H1 (cell line): Measurements from ENCODE around the gene PRKN. TPM values are rescaled to one million over a fixed set of nuclear protein-coding genes. Genes with fewer than 3 reads are reported as not detected.

Experiments
- CTCF ChIA-PET: fragments of 300-600 bp; sonication (Branson Sonifier 250); formaldehyde crosslinking; loops from one replicate; lab custom pipeline; 2021; ENCODE audit not compliant: partially characterized antibody; lab: Charles Lee
- POLR2A ChIA-PET: fragments of 300-600 bp; sonication (Branson Sonifier 250); formaldehyde crosslinking; loops from one replicate; lab custom pipeline; 2021; ENCODE audit warnings: inconsistent platforms; ENCODE audit not compliant: partially characterized antibody; lab: Charles Lee
- DNase-seq, 2 experiments: peaks; one replicate each; pipeline versions ENCODE4 v3.0.0 to v3.0.0-alpha.2; 2010 to 2022; ENCODE audit warnings: low spot score in 2 of 2, low read depth in 1 of 2, mixed read lengths in 1 of 2
- FAIRE-seq: peaks from 2 replicates; lab custom pipeline; 2011; peaks lifted over from hg19 to GRCh38; lab: Jason Lieb, UNC
- H2AFZ ChIP-seq: 2 replicates; pipeline ENCODE4 v1.8.1; 2012; ENCODE audit warnings: low read length, inconsistent platforms
- H2AK5ac ChIP-seq: 2 replicates; pipeline ENCODE4 v1.6.1; 2013; ENCODE audit warnings: low read depth, low read length
- H2BK120ac ChIP-seq: replicated peaks from 2 replicates; pipeline ENCODE3; 2013; ENCODE audit warnings: low read depth, low read length, inconsistent platforms
- H2BK12ac ChIP-seq: 2 replicates; pipeline ENCODE4 v1.6.1; 2013; ENCODE audit warnings: low read depth, low read length
- H2BK15ac ChIP-seq: 2 replicates; pipeline ENCODE4 v1.6.1; 2013; ENCODE audit warnings: low read length
- H2BK20ac ChIP-seq: 2 replicates; pipeline ENCODE4 v1.6.1; 2013; ENCODE audit warnings: low read length
- H2BK5ac ChIP-seq: 2 replicates; pipeline ENCODE4 v1.6.1; 2013; ENCODE audit warnings: low read depth, low read length
- H3K14ac ChIP-seq: 2 replicates; pipeline ENCODE4 v1.6.1; 2013; ENCODE audit warnings: inconsistent platforms; ENCODE audit not compliant: insufficient read length
- H3K18ac ChIP-seq: 2 replicates; pipeline ENCODE4 v1.6.1; 2013; ENCODE audit warnings: low read length; ENCODE audit errors: extremely low read depth
- H3K23ac ChIP-seq: 2 replicates; pipeline ENCODE4 v1.6.1; 2013; ENCODE audit warnings: inconsistent platforms; ENCODE audit not compliant: insufficient read length
- H3K23me2 ChIP-seq: 2 replicates; pipeline ENCODE4 v1.6.1; 2013; ENCODE audit warnings: low read depth, low read length
- H3K27ac ChIP-seq: 2 replicates; pipeline ENCODE4 v1.6.1; 2011; ENCODE audit warnings: low read depth, low read length, inconsistent platforms
- H3K27me3 ChIP-seq, 4 experiments: replicated peaks in 1 of 4; 1 replicate in 1 of 4; 2 replicates in 3 of 4; pipeline versions ENCODE4 v1.6.1 to v1.8.1; 2011 to 2013; ENCODE audit warnings: low read length in 3 of 4, mild to moderate bottlenecking in 3 of 4, inconsistent platforms in 2 of 4, mixed read lengths in 2 of 4, moderate library complexity in 1 of 4; ENCODE audit not compliant: control insufficient read depth in 3 of 4, insufficient read depth in 3 of 4; ENCODE audit errors: extremely low read depth in 1 of 4
- H3K36me3 ChIP-seq, 4 experiments: 2 replicates each; pipeline versions ENCODE4 v1.6.1 to v1.8.1; 2011 to 2013; ENCODE audit warnings: mild to moderate bottlenecking in 4 of 4, low read length in 3 of 4, moderate library complexity in 2 of 4, control low read depth in 1 of 4, inconsistent platforms in 1 of 4; ENCODE audit not compliant: insufficient read depth in 4 of 4, control insufficient read depth in 2 of 4
- H3K4ac ChIP-seq: replicated peaks from 2 replicates; pipeline ENCODE3; 2013; ENCODE audit warnings: low read length, low read depth, mixed read lengths, inconsistent platforms; ENCODE audit not compliant: insufficient read length
- H3K4me1 ChIP-seq, 4 experiments: replicated peaks in 1 of 4; 1 replicate in 1 of 4; 2 replicates in 3 of 4; pipeline versions ENCODE4 v1.6.1 to v1.8.1; 2011 to 2013; ENCODE audit warnings: low read length in 3 of 4, inconsistent platforms in 2 of 4, mixed read lengths in 1 of 4; ENCODE audit not compliant: insufficient read depth in 4 of 4, control insufficient read depth in 3 of 4
- H3K4me2 ChIP-seq, 2 experiments: 2 replicates each; pipeline versions ENCODE4 v1.6.1 to v1.8.1; 2011 to 2013; ENCODE audit warnings: low read depth in 2 of 2, low read length in 2 of 2, control low read depth in 1 of 2, inconsistent platforms in 1 of 2, mild to moderate bottlenecking in 1 of 2; ENCODE audit not compliant: insufficient read depth in 1 of 2
- H3K4me3 ChIP-seq, 4 experiments: fragments of 200-600, 300-600 bp in 1 of 4; sonication (generic), shearing (Covaris generic), sonication (Bioruptor Twin) in 1 of 4; 2 replicates each; pipeline versions ENCODE4 v1.5.1 to v1.8.1; 2011 to 2016; ENCODE audit warnings: low read length in 4 of 4, low read depth in 3 of 4, control low read depth in 2 of 4, inconsistent platforms in 2 of 4, mild to moderate bottlenecking in 2 of 4, mixed read lengths in 1 of 4, moderate library complexity in 1 of 4; ENCODE audit not compliant: insufficient read depth in 2 of 4; ENCODE audit errors: extremely low read depth in 1 of 4
- H3K56ac ChIP-seq: replicated peaks from 2 replicates; pipeline ENCODE3; 2013; ENCODE audit warnings: low read depth, mild to moderate bottlenecking, mixed read lengths, low read length, inconsistent platforms; ENCODE audit not compliant: insufficient read length
- H3K79me1 ChIP-seq: 2 replicates; pipeline ENCODE4 v1.6.1; 2013; ENCODE audit warnings: low read depth, low read length, control low read depth
- H3K79me2 ChIP-seq, 2 experiments: 2 replicates each; pipeline versions ENCODE4 v1.6.1 to v1.8.1; 2012 to 2013; ENCODE audit warnings: low read length in 2 of 2, mild to moderate bottlenecking in 2 of 2, inconsistent platforms in 1 of 2; ENCODE audit not compliant: insufficient read depth in 2 of 2, control insufficient read depth in 1 of 2
- H3K9ac ChIP-seq, 4 experiments: replicated peaks in 1 of 4; 1 replicate in 1 of 4; 2 replicates in 3 of 4; pipeline versions ENCODE4 v1.6.1 to v1.8.1; 2011 to 2013; ENCODE audit warnings: low read depth in 3 of 4, low read length in 3 of 4, control low read depth in 2 of 4, mild to moderate bottlenecking in 2 of 4, moderate library complexity in 2 of 4, inconsistent platforms in 1 of 4; ENCODE audit errors: extremely low read depth in 1 of 4
- H3K9me3 ChIP-seq, 2 experiments: 2 replicates each; pipeline versions ENCODE4 v1.6.1 to v1.8.1; 2012 to 2013; ENCODE audit warnings: mild to moderate bottlenecking in 2 of 2, moderate library complexity in 2 of 2, control low read depth in 1 of 2, inconsistent platforms in 1 of 2, low read depth in 1 of 2, low read length in 1 of 2, mixed read lengths in 1 of 2; ENCODE audit not compliant: insufficient read depth in 2 of 2
- H4K20me1 ChIP-seq, 2 experiments: replicated peaks in 1 of 2; 2 replicates each; pipeline versions ENCODE3 to v1.8.1; 2011 to 2013; ENCODE audit warnings: inconsistent platforms in 2 of 2, low read length in 2 of 2, mild to moderate bottlenecking in 1 of 2; ENCODE audit not compliant: insufficient read depth in 2 of 2, control insufficient read depth in 1 of 2
- H4K5ac ChIP-seq: 2 replicates; pipeline ENCODE4 v1.6.1; 2013; ENCODE audit warnings: low read length, low read depth, mixed read lengths, inconsistent platforms; ENCODE audit not compliant: insufficient read length
- H4K8ac ChIP-seq: 2 replicates; pipeline ENCODE4 v1.8.0; 2013; ENCODE audit warnings: mild to moderate bottlenecking, moderate library complexity, low read length, inconsistent platforms; ENCODE audit not compliant: insufficient read depth; ENCODE audit errors: extremely low read depth
- H4K91ac ChIP-seq: replicated peaks from 2 replicates; pipeline ENCODE3; 2013; ENCODE audit warnings: low read length, mixed read lengths, inconsistent platforms; ENCODE audit not compliant: insufficient read length
- BRCA1 ChIP-seq: IDR thresholded peaks from 2 replicates; pipeline ENCODE4 v1.6.1; 2012; ENCODE audit warnings: low read depth, low read length, improper control_type of control experiment
- POLR2A ChIP-seq, 2 experiments: IDR thresholded peaks; 1 replicate in 1 of 2; 2 replicates in 1 of 2; pipeline ENCODE4 v1.6.1; 2011; ENCODE audit warnings: low read depth in 2 of 2, low read length in 2 of 2, mild to moderate bottlenecking in 2 of 2; ENCODE audit errors: control extremely low read depth in 1 of 2
- POLR2AphosphoS5 ChIP-seq: IDR thresholded peaks from 2 replicates; pipeline ENCODE4 v1.6.1; 2011; ENCODE audit warnings: low read depth, low read length
- POU5F1 ChIP-seq: IDR thresholded peaks from 2 replicates; pipeline ENCODE4 v1.6.1; 2011; ENCODE audit warnings: low read depth, mild to moderate bottlenecking, low read length, moderate library complexity
- SP2 ChIP-seq: IDR thresholded peaks from 2 replicates; pipeline ENCODE4 v1.6.1; 2012; ENCODE audit warnings: mild to moderate bottlenecking, low read length, inconsistent platforms
- SRF ChIP-seq: IDR thresholded peaks from 2 replicates; pipeline ENCODE4 v1.6.1; 2011; ENCODE audit warnings: mild to moderate bottlenecking, low read depth, low read length, moderate library complexity
- TEAD4 ChIP-seq: IDR thresholded peaks from 2 replicates; pipeline ENCODE4 v1.6.1; 2012; ENCODE audit warnings: low read depth, low read length, inconsistent platforms, mixed read lengths
- ZNF274 ChIP-seq: IDR thresholded peaks from 2 replicates; pipeline ENCODE4 v1.7.0; 2012; ENCODE audit warnings: low read length, borderline replicate concordance; ENCODE audit errors: extremely low read depth
- WGBS, 2 experiments: shearing (Covaris generic) in 1 of 2; methylation state at CpG; one replicate each; pipeline versions ENCODE4 v1.1.6 to v1.1.7; 2013 to 2015; ENCODE audit warnings: low lambda C conversion rate in 2 of 2, mixed read lengths in 2 of 2, inconsistent platforms in 1 of 2, low coverage in 1 of 2, missing lambda C conversion rate in 1 of 2; ENCODE audit not compliant: insufficient replicate concordance in 2 of 2, insufficient coverage in 1 of 2, insufficient read length in 1 of 2; ENCODE audit errors: extremely low coverage in 1 of 2, missing lambda C conversion rate in 1 of 2; 5-methylcytosine and 5-hydroxymethylcytosine counted together
- polyA plus RNA-seq, 7 experiments: library from polyadenylated mRNA; depleted of rRNA in 3 of 7; stranded (reverse) in 5 of 7; unstranded in 2 of 7; fragments of >200 nt in 5 of 7; fragments of 200-250 nt in 2 of 7; gene quantifications; 1 replicate in 5 of 7; 2 replicates in 1 of 7; 4 replicates in 1 of 7; pipeline versions ENCODE4 v1.2.1 to v1.2.3, GENCODE V29; 2011 to 2013; ENCODE audit warnings: missing spikeins in 2 of 7, mixed read lengths in 2 of 7
- total RNA-seq: library from RNA; stranded (reverse); fragmentation: NEBNext Ultra II Directional; extraction: Animal tissue kit (Norgen Biotek cat#: 25700); gene quantifications from 2 replicates; pipeline ENCODE4 v1.2.1, GENCODE V29; 2021

PRKN gene
- total and polyA plus RNA-seq, 2 of the 8 experiments (the other 6 are each of a cell fraction or from before 2014, with no cell fraction given): 0.13 to 0.29 TPM

- Histone ChIP-seq H3K18ac (no peak overlapping the region), H3K36me3 (no peaks in the 10 kb centered on the region), H3K9ac (no peak overlapping the region), H4K91ac (no peak overlapping the region), H2AFZ (no peak overlapping the region), H3K79me1 (no peaks in the 10 kb centered on the region), H4K20me1 (no peaks in the 10 kb centered on the region), H2AK5ac (no peak overlapping the region), H4K8ac (no peak overlapping the region), H4K5ac (no peak overlapping the region), H3K4ac (no peak overlapping the region), H3K27me3 (no peaks in the 10 kb centered on the region), H3K79me2 (no peaks in the 10 kb centered on the region), H2BK15ac (no peak overlapping the region), H3K14ac (no peak overlapping the region), H3K27ac (no peak overlapping the region), H2BK20ac (no peak overlapping the region), H2BK12ac (no peak overlapping the region), H3K4me3 (no peak overlapping the region), H3K4me2 (no peak overlapping the region), H3K23ac (no peak overlapping the region), H3K4me1 (peaks cover 0 to 6% (median 3%) of the 10 kb centered on the region in 4 experiments; a peak in 2 of 7 replicates), H3K9me3 (no peaks in the 10 kb centered on the region), H3K23me2 (no peaks in the 10 kb centered on the region), H3K56ac (no peak overlapping the region), H2BK120ac (no peak overlapping the region), H2BK5ac (no peak overlapping the region)
- DNase-seq: no peak
- FAIRE-seq: no peak
- ChIA-PET CTCF (no interaction called here), POLR2A (no interaction called here)
- 85% methylated on average over 7 of the region's 7 CpGs; no CpG with 5 or more reads in 1 of the 2 experiments for whole genome bisulfite sequencing, 2 experiments
- TF ChIP-seq POU5F1 (no peak), SRF (no peak), BRCA1 (no peak), POLR2AphosphoS5 (no peak), ZNF274 (no peak), SP2 (no peak), TEAD4 (no peak), POLR2A (IDR thresholded peaks at IDR 0.05; ENCODE audit: control extremely low read depth in 1 of 2, low read depth in 2 of 2, low read length in 2 of 2) (no peak)
Observed at GRCh38 chr6:162150295-162150694, 577.3 kb downstream of the PRKN start.
